IPS DF 19.7 (cell line): Measurements from ENCODE around the gene LBH.

Experiments used
- DNase-seq: peaks from one replicate; pipeline ENCODE4 v3.0.0-alpha.2; 2013; ENCODE audit warnings: low read depth, low spot score

Gene LBH

GRCh38 chr2:30235008-30235655 is 3.8 kb downstream of the LBH start:
- no peak for DNase-seq

GRCh38 chr2:30235859-30236535 is 4.7 kb downstream of the LBH start:
- DNase-seq = no peak

- no peak for DNase-seq
Observed at GRCh38 chr2:30236591-30237238, 5.4 kb downstream of the LBH start.

- DNase-seq = no peak
Observed at GRCh38 chr2:30237239-30237965, 6.1 kb downstream of the LBH start.

- DNase-seq = no peak
Observed at GRCh38 chr2:30237966-30238800, 6.8 kb downstream of the LBH start.

- no peak for DNase-seq
Observed at GRCh38 chr2:30239308-30239985, 8.1 kb downstream of the LBH start.

- DNase-seq = no peak
Observed at GRCh38 chr2:30239986-30240752, 8.8 kb downstream of the LBH start.

GRCh38 chr2:30243231-30243630 is 11.9 kb downstream of the LBH start:
- no peak for DNase-seq

GRCh38 chr2:30245364-30245763 is 14.0 kb downstream of the LBH start:
- no peak for DNase-seq

GRCh38 chr2:30248791-30249190 is 17.5 kb downstream of the LBH start:
- DNase-seq = no peak

- DNase-seq = no peak
Observed at GRCh38 chr2:30249354-30249753, 18.0 kb downstream of the LBH start.

- DNase-seq = no peak
Observed at GRCh38 chr2:30250421-30250820, 19.1 kb downstream of the LBH start.

GRCh38 chr2:30252723-30253701 is 21.7 kb downstream of the LBH start:
- no peak for DNase-seq

- no peak for DNase-seq
Observed at GRCh38 chr2:30253873-30254684, 22.7 kb downstream of the LBH start.

- no peak for DNase-seq
Observed at GRCh38 chr2:30254685-30255001, 23.3 kb downstream of the LBH start.

GRCh38 chr2:30255026-30255425 is 23.7 kb downstream of the LBH start:
- DNase-seq = no peak

GRCh38 chr2:30255466-30256408 is 24.4 kb downstream of the LBH start:
- no peak for DNase-seq
